IMR-90 (cell line): ENCODE results near the gene AOX1. TPM values are rescaled to one million over a fixed set of nuclear protein-coding genes. Genes with fewer than 3 reads are reported as not detected.
A peak's percentile ranks its signal among the peaks of the same experiment; 100 is the strongest.

Experiments
- ATAC-seq: fragments of 200-7000 bp; cut with Tn5 transposase; 2 replicates; pipeline ENCODE4 v1.9.1; 2020; ENCODE audit warnings: low read depth, mild to moderate bottlenecking, moderate library complexity
- BruUV-seq: library from RNA; stranded (reverse); fragments of 400-500 nt; replicated peaks from 2 replicates; lab custom pipeline; 2021; lab: Mats Ljungman, UMichigan
- CTCF ChIA-PET: fragments of 300-600 bp; formaldehyde crosslinking; extraction: SDS; loops from one replicate; lab custom pipeline; 2021; ENCODE audit warnings: antibody characterized with exemption; lab: Yijun Ruan, JAX
- POLR2A ChIA-PET: fragments of 300-600 bp; sonication (Branson Sonifier 250); formaldehyde crosslinking; loops from one replicate; lab custom pipeline; 2022; ENCODE audit warnings: antibody characterized with exemption; ENCODE audit not compliant: unreplicated experiment; lab: Charles Lee
- DNase-seq: peaks from one replicate; pipeline ENCODE4 v3.0.0; 2013
- H2AFZ ChIP-seq: replicated peaks from 2 replicates; pipeline ENCODE3; 2013; ENCODE audit warnings: low read length, mild to moderate bottlenecking; ENCODE audit not compliant: poor library complexity
- H2AK5ac ChIP-seq: 2 replicates; pipeline ENCODE4 v1.6.1; 2013; ENCODE audit warnings: low read depth, low read length, inconsistent platforms
- H2AK9ac ChIP-seq: replicated peaks from 2 replicates; pipeline ENCODE3; 2013; ENCODE audit warnings: mild to moderate bottlenecking, low read depth, low read length, moderate library complexity; ENCODE audit not compliant: poor library complexity
- H2BK120ac ChIP-seq: 2 replicates; pipeline ENCODE4 v1.6.1; 2013; ENCODE audit warnings: low read depth, low read length, inconsistent platforms
- H2BK15ac ChIP-seq: 3 replicates; pipeline ENCODE4 v1.6.1; 2013; ENCODE audit warnings: low read depth, low read length, inconsistent platforms
- H2BK20ac ChIP-seq: 2 replicates; pipeline ENCODE4 v1.6.1; 2013; ENCODE audit warnings: low read depth, mild to moderate bottlenecking, inconsistent platforms, low read length, moderate library complexity
- H2BK5ac ChIP-seq: 2 replicates; pipeline ENCODE4 v1.6.1; 2013; ENCODE audit warnings: mild to moderate bottlenecking, low read depth, low read length, inconsistent platforms; ENCODE audit not compliant: poor library complexity, severe bottlenecking
- H3K14ac ChIP-seq: replicated peaks from 2 replicates; pipeline ENCODE4 v1.6.1; 2013; ENCODE audit warnings: low read depth, low read length, inconsistent platforms
- H3K18ac ChIP-seq: 2 replicates; pipeline ENCODE4 v1.6.1; 2013; ENCODE audit warnings: low read depth, low read length, control low read depth
- H3K23ac ChIP-seq: 2 replicates; pipeline ENCODE4 v1.6.1; 2013; ENCODE audit warnings: low read depth, low read length, inconsistent platforms
- H3K27ac ChIP-seq: 2 replicates; pipeline ENCODE4 v1.5.1; 2013; ENCODE audit warnings: mild to moderate bottlenecking, control low read depth, low read length; ENCODE audit not compliant: insufficient read depth
- H3K27me3 ChIP-seq: 2 replicates; pipeline ENCODE4 v1.6.1; 2013; ENCODE audit warnings: low read length; ENCODE audit not compliant: control insufficient read depth, insufficient read depth
- H3K36me3 ChIP-seq: 2 replicates; pipeline ENCODE4 v1.6.1; 2013; ENCODE audit warnings: low read length, mixed read lengths; ENCODE audit not compliant: control insufficient read depth, insufficient read depth
- H3K4ac ChIP-seq: 2 replicates; pipeline ENCODE4 v1.6.1; 2013; ENCODE audit warnings: low read depth, low read length, inconsistent platforms
- H3K4me1 ChIP-seq: 2 replicates; pipeline ENCODE4 v1.6.1; 2013; ENCODE audit warnings: low read length, mixed read lengths; ENCODE audit not compliant: control insufficient read depth, insufficient read depth
- H3K4me2 ChIP-seq: 2 replicates; pipeline ENCODE4 v1.6.1; 2013; ENCODE audit warnings: low read depth, mild to moderate bottlenecking, control low read depth, low read length, moderate library complexity
- H3K4me3 ChIP-seq: 2 replicates; pipeline ENCODE4 v1.5.1; 2013; ENCODE audit warnings: low read depth, mild to moderate bottlenecking, control low read depth, low read length, moderate library complexity; ENCODE audit not compliant: insufficient read depth
- H3K56ac ChIP-seq: 2 replicates; pipeline ENCODE4 v1.6.1; 2013; ENCODE audit warnings: low read length, inconsistent platforms; ENCODE audit not compliant: insufficient read depth; ENCODE audit errors: extremely low read depth
- H3K79me1 ChIP-seq, 2 experiments: 2 replicates each; pipeline ENCODE4 v1.6.1; 2013; ENCODE audit warnings: low read length in 2 of 2, inconsistent platforms in 1 of 2, low read depth in 1 of 2
- H3K9ac ChIP-seq: 2 replicates; pipeline ENCODE4 v1.6.1; 2013; ENCODE audit warnings: low read depth, low read length, control low read depth
- H3K9me1 ChIP-seq: 2 replicates; pipeline ENCODE4 v1.6.1; 2013; ENCODE audit warnings: low read length, inconsistent platforms; ENCODE audit not compliant: insufficient read depth
- H3K9me3 ChIP-seq: 2 replicates; pipeline ENCODE4 v1.6.1; 2013; ENCODE audit warnings: low read length; ENCODE audit not compliant: control insufficient read depth, insufficient read depth
- H4K20me1 ChIP-seq: 2 replicates; pipeline ENCODE4 v1.6.1; 2013; ENCODE audit warnings: low read length, inconsistent platforms; ENCODE audit not compliant: insufficient read depth
- H4K5ac ChIP-seq: 2 replicates; pipeline ENCODE4 v1.6.1; 2013; ENCODE audit warnings: mild to moderate bottlenecking, low read depth, low read length, control low read depth
- H4K8ac ChIP-seq, 2 experiments: 2 replicates each; pipeline ENCODE4 v1.6.1; 2013; ENCODE audit warnings: low read depth in 2 of 2, low read length in 2 of 2, control low read depth in 1 of 2, inconsistent platforms in 1 of 2
- H4K91ac ChIP-seq: 2 replicates; pipeline ENCODE4 v1.6.1; 2013; ENCODE audit warnings: low read depth, low read length, inconsistent platforms; ENCODE audit not compliant: insufficient read depth
- BHLHE40 ChIP-seq: fragments of 150-350 bp; IDR thresholded peaks from 2 replicates; pipeline ENCODE4 v1.6.1; 2016; ENCODE audit warnings: mild to moderate bottlenecking, low read depth, low read length
- CEBPB ChIP-seq: IDR thresholded peaks from 2 replicates; pipeline ENCODE4 v1.6.1; 2012; ENCODE audit warnings: low read depth, low read length, improper control_type of control experiment
- CHD1 ChIP-seq: IDR thresholded peaks from 2 replicates; pipeline ENCODE4 v1.6.1; 2012; ENCODE audit warnings: low read depth, low read length, improper control_type of control experiment
- FOS ChIP-seq: fragments of 150-350 bp; IDR thresholded peaks from 2 replicates; pipeline ENCODE4 v1.6.1; 2016; ENCODE audit warnings: low read depth, low read length
- MXI1 ChIP-seq: IDR thresholded peaks from 2 replicates; pipeline ENCODE4 v1.6.1; 2012; ENCODE audit warnings: low read depth, mild to moderate bottlenecking, low read length, moderate library complexity, borderline replicate concordance
- NFE2L2 ChIP-seq: fragments of 150-350 bp; IDR thresholded peaks from 2 replicates; pipeline ENCODE4 v1.6.1; 2016; ENCODE audit warnings: low read depth, mild to moderate bottlenecking, low read length
- POLR2A ChIP-seq: IDR thresholded peaks from 2 replicates; pipeline ENCODE4 v1.6.1; 2012; ENCODE audit warnings: mild to moderate bottlenecking, low read depth, low read length
- RAD21 ChIP-seq: IDR thresholded peaks from 2 replicates; pipeline ENCODE4 v1.6.1; 2012; ENCODE audit warnings: low read length, improper control_type of control experiment
- RCOR1 ChIP-seq: IDR thresholded peaks from 2 replicates; pipeline ENCODE4 v1.6.1; 2012; ENCODE audit warnings: mild to moderate bottlenecking, low read length, improper control_type of control experiment; ENCODE audit not compliant: insufficient replicate concordance
- RFX5 ChIP-seq: IDR thresholded peaks from 2 replicates; pipeline ENCODE4 v1.8.0; 2012; ENCODE audit warnings: low read depth, mild to moderate bottlenecking, low read length, moderate library complexity
- SMC3 ChIP-seq: fragments of 150-350 bp; IDR thresholded peaks from 2 replicates; pipeline ENCODE4 v1.6.1; 2016; ENCODE audit warnings: low read depth, mild to moderate bottlenecking, antibody characterized with exemption, low read length, moderate library complexity
- USF2 ChIP-seq: fragments of 150-350 bp; IDR thresholded peaks from 2 replicates; pipeline ENCODE4 v1.6.1; 2017; ENCODE audit warnings: mild to moderate bottlenecking, antibody characterized with exemption, low read length, low read depth
- WGBS, 2 experiments: methylation state at CpG; one replicate each; pipeline versions ENCODE4 v1.1.5 to v1.1.7; 2013; ENCODE audit warnings: missing lambda C conversion rate in 2 of 2; ENCODE audit not compliant: insufficient read length in 1 of 2; ENCODE audit errors: extremely low coverage in 2 of 2; 5-methylcytosine and 5-hydroxymethylcytosine counted together
- dilution Hi-C: fragments of 300-500 bp; cut with HindIII; formaldehyde crosslinking; loops from one replicate; pipeline ENCODE4 v1.14.3; 2018; ENCODE audit warnings: low sequenced_read_pairs; ENCODE audit not compliant: unreplicated experiment
- in situ Hi-C: fragments of 300-500 bp; cut with MboI; formaldehyde crosslinking; loops from 3 replicates; pipeline ENCODE4 v1.14.3; 2019; ENCODE audit warnings: low sequenced_read_pairs, inconsistent platforms, mixed read lengths
- intact Hi-C: fragments of 100-400 bp; cut with micrococcal nuclease; formaldehyde crosslinking; loops from 2 replicates; pipeline ENCODE4 v1.10.0; 2022
- polyA plus RNA-seq, 3 experiments: library from polyadenylated mRNA; depleted of rRNA; stranded (reverse); fragments of >200 nt; gene quantifications; 2 replicates each; pipeline ENCODE4 v1.2.3, GENCODE V29; 2012; ENCODE audit warnings: low replicate concordance in 1 of 3
- total RNA-seq: library from RNA; depleted of rRNA; stranded (reverse); fragments of >200 nt; gene quantifications from 2 replicates; pipeline ENCODE4 v1.2.3, GENCODE V29; 2012
- TF ChIP-seq, protein P1 (sequence below): fragments of 150-350 bp; IDR thresholded peaks from 2 replicates; pipeline ENCODE4 v1.6.1; 2016; ENCODE audit warnings: low read depth, mild to moderate bottlenecking, low read length, moderate library complexity, borderline replicate concordance

Gene AOX1
- total and polyA plus RNA-seq, 2 of the 4 experiments (the other 2 are of a cell fraction), result 21.7 to 59.9 TPM

- TF ChIP-seq FOS, result 0 out of 2 replicates have a peak, but pooled peaks have one; percentile 50
These were observed 29.4 kb downstream of the AOX1 start (continued) for GRCh38 chr2:200615247-200615646.

GRCh38 chr2:200616193-200616592 lies 30.4 kb downstream of the AOX1 start:
- Histone ChIP-seq H2AFZ (no peak overlapping the region), H4K20me1 (no peaks in the 10 kb centered on the region), H3K9ac (no peak overlapping the region), H3K23ac (no peak overlapping the region), H4K91ac (peak overlapping the region; percentile 46; the same call in 1 of the 2 replicates), H2BK5ac (no peak overlapping the region), H3K56ac (no peak overlapping the region), H3K4me2 (peak overlapping the region; percentile 15; the same call in 1 of the 2 replicates), H3K14ac (no peak overlapping the region), H3K9me3 (no peaks in the 10 kb centered on the region), H3K79me1 (peaks cover 0 to 2% of the 10 kb centered on the region in 2 experiments; a peak in 1 of 4 replicates), H3K4me1 (peaks cover 12% of the 10 kb centered on the region), H3K9me1 (peaks cover 8% of the 10 kb centered on the region; the same call in 1 of the 2 replicates), H2BK15ac (peak overlapping the region; percentile 5; the same call in 1 of the 3 replicates), H3K4ac (peak overlapping the region; percentile 71; the same call in 1 of the 2 replicates), H2BK120ac (peak overlapping the region; percentile 71; the same call in 1 of the 2 replicates), H4K8ac (peak overlapping the region in 1 of 2 experiments; percentile 54; a peak in 2 of 4 replicates), H2AK5ac (peak overlapping the region; percentile 65), H3K27me3 (no peaks in the 10 kb centered on the region), H2BK20ac (peak overlapping the region; percentile 60; the same call in 1 of the 2 replicates), H3K18ac (peak overlapping the region; percentile 66), H3K4me3 (no peak overlapping the region), H3K36me3 (no peaks in the 10 kb centered on the region), H2AK9ac (no peak overlapping the region), H4K5ac (no peak overlapping the region), H3K27ac (peak overlapping the region; percentile 34)
- 96% methylated on average over 5 of the region's 5 CpGs; no CpG with 5 or more reads in 1 of the 2 experiments for WGBS, 2 experiments
- intact Hi-C loops (loop anchor here (10.0 kb wide), 1 partner anchor 199 kb away; the partner anchor contains the start of gene BZW1), in situ Hi-C loops (no loop called here), dilution Hi-C loops (no loop called here)
- ChIA-PET CTCF (interaction anchor here (1.6 to 2.4 kb wide), 2 partner anchors 12 to 16 kb away, joined by 6 read pairs; no protein-coding TSS in a partner anchor), POLR2A (no interaction called here)
- DNase-seq (no peak), ATAC-seq (no peak)
- no TSS peak for BruUV-seq
- TF ChIP-seq, protein P1, sequence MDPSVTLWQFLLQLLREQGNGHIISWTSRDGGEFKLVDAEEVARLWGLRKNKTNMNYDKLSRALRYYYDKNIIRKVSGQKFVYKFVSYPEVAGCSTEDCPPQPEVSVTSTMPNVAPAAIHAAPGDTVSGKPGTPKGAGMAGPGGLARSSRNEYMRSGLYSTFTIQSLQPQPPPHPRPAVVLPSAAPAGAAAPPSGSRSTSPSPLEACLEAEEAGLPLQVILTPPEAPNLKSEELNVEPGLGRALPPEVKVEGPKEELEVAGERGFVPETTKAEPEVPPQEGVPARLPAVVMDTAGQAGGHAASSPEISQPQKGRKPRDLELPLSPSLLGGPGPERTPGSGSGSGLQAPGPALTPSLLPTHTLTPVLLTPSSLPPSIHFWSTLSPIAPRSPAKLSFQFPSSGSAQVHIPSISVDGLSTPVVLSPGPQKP, result no peak
- no peak for TF ChIP-seq RFX5
- no peak for TF ChIP-seq RCOR1
- no peak for TF ChIP-seq NFE2L2
- TF ChIP-seq BHLHE40, result no peak
- no peak for TF ChIP-seq CEBPB
- no peak for TF ChIP-seq RAD21
- TF ChIP-seq POLR2A, result no peak
- no peak for TF ChIP-seq MXI1
- no peak for TF ChIP-seq FOS
- no peak for TF ChIP-seq SMC3
- TF ChIP-seq CHD1, result no peak
- no peak for TF ChIP-seq USF2
